Tibial artery (tissue), 4 donors: ENCODE results near the gene SWI5.
A peak's percentile ranks its signal among the peaks of the same experiment; 100 is the strongest.

Experiments used
- DNase-seq, 2 donors: peaks; one replicate each; pipeline ENCODE4 v3.0.0-alpha.2; 2019
- H3K27ac ChIP-seq, 2 donors: fragments of 200-600 bp; sonication (generic) in 1 of 2; 1 replicate in 1 of 2; 2 replicates in 1 of 2; pipeline ENCODE4 v1.5.1; 2018 to 2019; ENCODE audit warnings: mild to moderate bottlenecking in 1 of 2
- H3K27me3 ChIP-seq, 2 donors: fragments of 200-600 bp; sonication (generic) in 1 of 2; one replicate each; pipeline versions ENCODE4 v1.5.1 to v1.6.0; 2016 to 2019
- H3K36me3 ChIP-seq, 3 donors: fragments of 200-600 bp; sonication (generic) in 2 of 3; one replicate each; pipeline ENCODE4 v1.5.1; 2016 to 2019; ENCODE audit warnings: mild to moderate bottlenecking in 2 of 3
- H3K4me1 ChIP-seq, 4 donors: fragments of 200-600 bp; sonication (generic) in 2 of 4; 1 replicate in 3 of 4; 2 replicates in 1 of 4; pipeline ENCODE4 v1.5.1; 2016 to 2019
- H3K4me3 ChIP-seq, 2 donors: fragments of 200-600 bp; sonication (generic) in 1 of 2; 1 replicate in 1 of 2; 2 replicates in 1 of 2; pipeline ENCODE4 v1.5.1; 2018 to 2019; ENCODE audit warnings: mild to moderate bottlenecking in 2 of 2
- H3K9me3 ChIP-seq, 3 donors: fragments of 200-600 bp; sonication (generic) in 1 of 3; one replicate each; pipeline ENCODE4 v1.5.1; 2016 to 2019
- CTCF ChIP-seq, 2 experiments: fragments of 200-600 bp in 1 of 2; fragments of 450-650 bp in 1 of 2; IDR thresholded peaks; one replicate each; pipeline ENCODE4 v1.5.1; 2017 to 2019; ENCODE audit warnings: antibody characterized with exemption in 2 of 2, mild to moderate bottlenecking in 1 of 2, moderate library complexity in 1 of 2
- intact Hi-C: fragments of 100-400 bp; cut with DNase I; formaldehyde crosslinking; loops from one replicate; pipeline ENCODE4 v1.15.0; 2023; ENCODE audit warnings: low total_unique reads

The SWI5 gene

DNA sequence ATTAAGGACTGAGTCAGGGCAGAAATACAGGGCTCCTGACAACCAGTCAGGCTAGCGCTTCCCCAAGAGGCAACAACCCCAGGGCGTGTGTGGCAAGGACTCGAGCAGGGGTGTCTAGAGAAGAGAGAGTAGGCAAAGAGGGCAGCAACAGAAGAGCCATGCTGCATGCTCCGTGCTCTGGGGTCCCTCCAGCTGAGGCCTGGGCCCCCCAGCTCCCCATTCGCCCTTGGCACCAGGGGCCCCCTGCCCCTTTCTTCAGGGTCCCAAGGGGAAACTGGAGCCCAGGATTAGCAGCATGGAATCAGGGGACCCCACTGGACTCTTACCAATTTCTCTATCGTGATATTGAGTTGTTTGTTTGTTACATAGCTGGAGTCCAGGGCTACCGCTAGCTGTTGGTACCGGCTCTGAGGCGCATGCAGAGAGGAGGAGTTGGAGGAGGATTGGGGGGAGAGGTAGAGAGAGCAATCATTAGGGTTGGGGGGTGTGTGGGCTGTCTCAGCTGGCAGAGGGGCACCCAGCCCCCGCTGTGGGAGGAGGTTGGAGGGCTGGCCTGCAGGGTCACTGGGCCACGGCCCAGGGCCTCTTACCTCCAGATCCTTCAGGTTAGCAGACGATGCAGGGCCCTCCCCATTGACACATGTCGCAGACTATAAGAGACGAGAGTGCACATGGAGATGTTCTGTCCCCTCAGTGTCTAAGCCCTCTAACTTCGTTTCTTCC lies 9.0 kb upstream of the SWI5 start:
- DNase-seq, result no peak
- intact Hi-C loops, result no loop called here
- H3K27me3 ChIP-seq, result no peaks in the 10 kb centered on the region
- no peaks in the 10 kb centered on the region for H3K9me3 ChIP-seq
- no peak for TF ChIP-seq CTCF (IDR thresholded peaks at IDR 0.05)
- H3K27ac ChIP-seq, result no peak overlapping the region
- H3K4me1 ChIP-seq, result no peaks in the 10 kb centered on the region
- no peak overlapping the region for H3K4me3 ChIP-seq
- peaks cover 58 to 91% (median 72%) of the 10 kb centered on the region in 3 donors for H3K36me3 ChIP-seq

DNA sequence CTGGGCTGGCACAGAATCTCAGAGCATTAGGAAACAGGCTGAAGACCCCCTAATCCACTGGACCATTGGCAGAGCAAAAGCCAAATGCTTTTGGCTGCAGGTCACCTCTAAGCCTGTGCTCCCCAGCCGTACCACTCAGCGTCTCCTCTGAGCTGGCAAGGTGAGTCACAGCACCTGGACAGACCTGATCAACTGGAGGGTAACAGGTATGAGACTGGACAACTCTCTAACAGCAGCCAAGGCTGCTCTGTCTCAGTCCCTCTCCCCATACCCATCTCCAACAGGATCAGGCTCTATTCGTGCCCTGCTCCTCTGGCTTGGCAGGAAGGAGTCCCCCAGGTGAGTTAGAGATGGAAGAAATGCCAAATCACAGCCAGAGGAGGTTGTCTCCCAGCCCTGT lies 5.0 kb upstream of the SWI5 start:
- Histone ChIP-seq H3K27ac (no peak overlapping the region), H3K9me3 (no peaks in the 10 kb centered on the region), H3K4me3 (no peak overlapping the region), H3K4me1 (peaks cover 0 to 16% (median 15%) of the 10 kb centered on the region in 4 donors), H3K36me3 (peaks cover 36 to 68% (median 52%) of the 10 kb centered on the region in 3 donors), H3K27me3 (no peaks in the 10 kb centered on the region)
- DNase-seq, result no peak
- no peak for TF ChIP-seq CTCF (IDR thresholded peaks at IDR 0.05)
- intact Hi-C loops, result no loop called here

DNA sequence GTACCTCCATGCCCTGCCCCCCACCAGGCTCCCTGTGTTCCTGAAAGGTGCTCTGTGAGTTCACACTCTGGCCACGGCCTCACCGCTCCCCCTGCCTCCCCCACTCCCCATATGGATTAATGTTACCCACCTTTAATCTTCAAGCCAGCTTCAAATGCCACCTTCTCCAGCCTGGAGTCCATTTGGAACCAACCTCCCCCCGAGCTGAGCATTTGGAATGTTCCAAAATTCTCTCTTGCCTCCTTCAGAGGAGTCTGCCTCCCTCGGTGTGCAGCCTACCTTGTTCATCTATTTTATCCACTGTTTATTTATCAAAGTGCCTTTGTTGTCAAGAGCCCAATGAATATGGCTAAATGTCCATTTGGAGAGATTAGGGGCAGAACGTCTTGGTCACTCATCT lies 4.6 kb upstream of the SWI5 start:
- peaks cover 0 to 18% (median 16%) of the 10 kb centered on the region in 4 donors for H3K4me1 ChIP-seq
- DNase-seq, result no peak
- intact Hi-C loops, result no loop called here
- H3K36me3 ChIP-seq, result peaks cover 34 to 64% (median 49%) of the 10 kb centered on the region in 3 donors
- H3K27ac ChIP-seq, result no peak overlapping the region
- no peaks in the 10 kb centered on the region for H3K9me3 ChIP-seq
- no peak overlapping the region for H3K4me3 ChIP-seq
- no peaks in the 10 kb centered on the region for H3K27me3 ChIP-seq
- TF ChIP-seq CTCF (IDR thresholded peaks at IDR 0.05), result no peak

DNA sequence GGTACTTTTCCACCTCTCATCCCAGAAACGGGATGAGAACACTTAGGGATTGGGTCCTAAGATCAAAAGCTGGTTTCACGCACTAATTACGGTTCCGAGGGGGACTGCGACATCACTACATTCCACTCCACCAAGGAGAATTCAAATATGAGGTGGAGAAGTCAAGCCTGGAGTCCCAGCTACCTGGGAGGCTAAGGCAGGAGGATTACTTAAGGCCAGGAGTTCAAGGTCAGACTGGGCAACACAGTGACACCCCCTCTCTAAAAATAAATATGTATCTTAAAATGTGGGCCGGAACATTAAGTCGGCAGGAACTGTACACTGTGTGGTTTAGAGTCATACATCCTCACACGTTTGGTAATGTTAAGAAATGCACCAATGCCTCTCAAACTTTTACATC lies 1.8 kb upstream of the SWI5 start:
- Histone ChIP-seq H3K36me3 (peaks cover 18 to 36% (median 27%) of the 10 kb centered on the region in 3 donors), H3K27ac (no peak overlapping the region), H3K4me1 (peaks cover 0 to 29% (median 22%) of the 10 kb centered on the region in 4 donors), H3K27me3 (no peaks in the 10 kb centered on the region), H3K4me3 (peak overlapping the region; percentile 68 to 94), H3K9me3 (no peaks in the 10 kb centered on the region)
- intact Hi-C loops, result no loop called here
- no peak for DNase-seq
- no peak for TF ChIP-seq CTCF (IDR thresholded peaks at IDR 0.05)

DNA sequence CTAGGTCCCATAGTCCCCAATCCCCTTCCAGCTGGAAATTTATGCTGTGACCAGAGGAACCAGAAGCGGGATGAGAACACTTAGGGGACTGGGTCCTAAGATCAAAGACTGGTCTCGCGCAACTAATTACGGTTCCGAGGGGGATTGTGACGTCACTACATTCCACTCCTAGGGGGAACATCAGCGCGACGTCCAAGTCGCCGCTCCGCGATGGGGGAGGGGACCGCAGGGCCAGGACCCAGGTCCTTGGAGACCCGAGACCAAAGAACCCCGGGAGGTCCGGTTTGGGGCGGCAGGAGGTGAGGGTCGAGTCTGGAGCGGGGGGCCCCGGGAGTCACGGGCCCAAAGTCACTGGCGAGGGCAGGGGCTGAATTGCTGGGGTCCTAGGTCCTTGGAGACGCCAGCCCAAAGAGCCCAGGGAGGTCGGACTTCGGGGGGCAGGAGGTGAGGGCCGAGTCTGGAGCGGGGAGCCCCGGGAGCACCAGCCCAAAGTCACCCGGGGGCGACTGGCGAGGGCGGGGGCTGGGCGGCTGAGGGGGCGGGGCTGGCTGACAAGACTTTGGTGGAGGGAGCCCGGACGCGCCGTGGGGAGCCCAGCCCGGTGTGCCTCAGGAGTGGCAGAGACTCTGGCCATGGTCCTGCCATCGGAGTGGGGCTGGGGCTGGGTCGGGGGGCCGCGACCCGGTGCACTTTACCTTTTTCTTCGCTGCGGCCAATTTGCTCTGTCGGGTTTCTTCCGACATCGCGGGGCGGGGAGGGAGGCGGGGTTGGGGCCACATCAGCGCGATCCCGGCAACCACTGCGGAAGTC lies 673 bp upstream of the SWI5 start, which contains the start of gene GOLGA2:
Gene GOLGA2, minus strand, starts transcription at position 810 of the 810 bp plus-strand sequence. Its CDS starts 31 bp downstream, at position 779.
- H3K9me3 ChIP-seq, result no peaks in the 10 kb centered on the region
- intact Hi-C loops, result no loop called here
- TF ChIP-seq CTCF (IDR thresholded peaks at IDR 0.05), result no peak
- H3K4me1 ChIP-seq, result peaks cover 0 to 29% (median 22%) of the 10 kb centered on the region in 4 donors
- H3K27me3 ChIP-seq, result no peaks in the 10 kb centered on the region
- peak within 1 kb of the TSS; percentile 83 to 88 for H3K27ac ChIP-seq
- H3K36me3 ChIP-seq, result peaks cover 18 to 30% (median 27%) of the 10 kb centered on the region in 3 donors
- DNase-seq, result no peak
- peak within 1 kb of the TSS; percentile 68 to 94 for H3K4me3 ChIP-seq
